H9 (cell line): ENCODE results near the gene AMER1. TPM values are rescaled to one million over a fixed set of nuclear protein-coding genes. Genes with fewer than 3 reads are reported as not detected.

Source experiments
- DNase-seq: peaks from one replicate; pipeline ENCODE4 v3.0.0-alpha.2; 2017
- H2AFZ ChIP-seq: one replicate; pipeline ENCODE4 v1.6.1; 2013; ENCODE audit warnings: mild to moderate bottlenecking, low read length, control low read depth, moderate library complexity
- H2AK5ac ChIP-seq: 2 replicates; pipeline ENCODE4 v1.6.1; 2013; ENCODE audit warnings: low read length, control low read depth, mixed read lengths; ENCODE audit not compliant: insufficient read length
- H2BK120ac ChIP-seq: one replicate; pipeline ENCODE4 v1.6.1; 2013; ENCODE audit warnings: low read depth, mild to moderate bottlenecking, low read length, control low read depth, inconsistent platforms; ENCODE audit not compliant: poor library complexity, severe bottlenecking
- H2BK12ac ChIP-seq: 2 replicates; pipeline ENCODE4 v1.6.1; 2013; ENCODE audit warnings: low read length, control low read depth, mixed read lengths, low read depth; ENCODE audit not compliant: insufficient read length
- H2BK15ac ChIP-seq: 2 replicates; pipeline ENCODE4 v1.6.1; 2013; ENCODE audit warnings: low read depth, low read length, control low read depth
- H2BK20ac ChIP-seq: one replicate; pipeline ENCODE4 v1.6.1; 2013; ENCODE audit warnings: low read depth, mild to moderate bottlenecking, low read length, control low read depth, inconsistent platforms; ENCODE audit not compliant: poor library complexity, severe bottlenecking
- H2BK5ac ChIP-seq: 2 replicates; pipeline ENCODE4 v1.6.1; 2013; ENCODE audit warnings: low read length, control low read depth, mixed read lengths; ENCODE audit not compliant: insufficient read length
- H3K14ac ChIP-seq: 2 replicates; pipeline ENCODE4 v1.6.1; 2013; ENCODE audit warnings: low read length, control low read depth; ENCODE audit not compliant: insufficient read depth
- H3K18ac ChIP-seq: 2 replicates; pipeline ENCODE4 v1.6.1; 2013; ENCODE audit warnings: low read depth, mild to moderate bottlenecking, mixed read lengths, low read length, control low read depth; ENCODE audit not compliant: insufficient read length
- H3K23ac ChIP-seq: 2 replicates; pipeline ENCODE4 v1.6.1; 2013; ENCODE audit warnings: low read length, control low read depth, mixed read lengths, low read depth; ENCODE audit not compliant: insufficient read length
- H3K23me2 ChIP-seq: 2 replicates; pipeline ENCODE4 v1.6.1; 2013; ENCODE audit warnings: low read depth, mild to moderate bottlenecking, mixed read lengths, low read length, control low read depth; ENCODE audit not compliant: insufficient read length, poor library complexity, severe bottlenecking
- H3K27ac ChIP-seq: 2 replicates; pipeline ENCODE4 v1.5.1; 2013; ENCODE audit warnings: low read length, control low read depth, mixed read lengths, low read depth; ENCODE audit not compliant: insufficient read length
- H3K27me3 ChIP-seq: 2 replicates; pipeline ENCODE4 v1.6.1; 2013; ENCODE audit warnings: low read length, control low read depth, inconsistent platforms; ENCODE audit not compliant: insufficient read depth
- H3K4ac ChIP-seq: 2 replicates; pipeline ENCODE4 v1.6.1; 2013; ENCODE audit warnings: low read depth, mild to moderate bottlenecking, control low read depth, inconsistent platforms, low read length, moderate library complexity
- H3K4me1 ChIP-seq: 2 replicates; pipeline ENCODE4 v1.6.1; 2013; ENCODE audit warnings: low read length, control low read depth, inconsistent platforms; ENCODE audit not compliant: insufficient read depth
- H3K4me2 ChIP-seq: 2 replicates; pipeline ENCODE4 v1.6.1; 2013; ENCODE audit warnings: low read length, control low read depth, mixed read lengths; ENCODE audit not compliant: insufficient read length, insufficient read depth
- H3K56ac ChIP-seq: 2 replicates; pipeline ENCODE4 v1.6.1; 2013; ENCODE audit warnings: low read depth, mild to moderate bottlenecking, mixed read lengths, low read length, control low read depth; ENCODE audit not compliant: insufficient read length
- H3K79me1 ChIP-seq: 2 replicates; pipeline ENCODE4 v1.6.1; 2013; ENCODE audit warnings: low read depth, mild to moderate bottlenecking, moderate library complexity, low read length, control low read depth, inconsistent platforms; ENCODE audit not compliant: insufficient read depth, poor library complexity, severe bottlenecking
- H3K79me2 ChIP-seq: 2 replicates; pipeline ENCODE4 v1.6.1; 2013; ENCODE audit warnings: low read length, control low read depth, inconsistent platforms; ENCODE audit not compliant: insufficient read depth
- H3K9ac ChIP-seq: 2 replicates; pipeline ENCODE4 v1.6.1; 2013; ENCODE audit warnings: low read length, control low read depth, mixed read lengths; ENCODE audit not compliant: insufficient read length; ENCODE audit errors: extremely low read depth
- H3K9me3 ChIP-seq: one replicate; pipeline ENCODE4 v1.6.1; 2013; ENCODE audit warnings: low read depth, low read length, inconsistent platforms; ENCODE audit not compliant: control insufficient read depth
- H3T11ph ChIP-seq: one replicate; pipeline ENCODE4 v1.6.1; 2013; ENCODE audit warnings: mild to moderate bottlenecking, low read length, control low read depth, inconsistent platforms
- H4K20me1 ChIP-seq: one replicate; pipeline ENCODE4 v1.6.1; 2013; ENCODE audit not compliant: control insufficient read depth, insufficient read length, insufficient read depth
- H4K5ac ChIP-seq: 2 replicates; pipeline ENCODE4 v1.6.1; 2013; ENCODE audit warnings: low read depth, mild to moderate bottlenecking, mixed read lengths, low read length, control low read depth; ENCODE audit not compliant: insufficient read length
- H4K8ac ChIP-seq: replicated peaks from 2 replicates; pipeline ENCODE4 v1.6.1; 2013; ENCODE audit warnings: low read length, control low read depth, mixed read lengths, low read depth; ENCODE audit not compliant: insufficient read length
- H4K91ac ChIP-seq: 2 replicates; pipeline ENCODE4 v1.6.1; 2013; ENCODE audit warnings: low read depth, mild to moderate bottlenecking, moderate library complexity, mixed read lengths, low read length, control low read depth; ENCODE audit not compliant: insufficient read length
- H3K27ac Mint-ChIP-seq, 3 experiments: 2 replicates in 2 of 3; 3 replicates in 1 of 3; pipeline ENCODE4 v1.8.0; 2020 to 2021; ENCODE audit warnings: mixed read lengths in 3 of 3, mild to moderate bottlenecking in 1 of 3, moderate library complexity in 1 of 3
- H3K27me3 Mint-ChIP-seq: 2 replicates; pipeline ENCODE4 v1.8.0; 2021; ENCODE audit warnings: low read depth, mild to moderate bottlenecking, moderate library complexity, mixed read lengths
- H3K36me3 Mint-ChIP-seq, 3 experiments: 2 replicates in 2 of 3; 3 replicates in 1 of 3; pipeline ENCODE4 v1.8.0; 2020 to 2021; ENCODE audit warnings: low read depth in 3 of 3, mixed read lengths in 3 of 3; ENCODE audit not compliant: insufficient read depth in 1 of 3
- H3K4me1 Mint-ChIP-seq, 2 experiments: 2 replicates each; pipeline ENCODE4 v1.8.0; 2020; ENCODE audit warnings: mixed read lengths in 2 of 2
- H3K4me3 Mint-ChIP-seq, 2 experiments: 2 replicates in 1 of 2; 3 replicates in 1 of 2; pipeline ENCODE4 v1.8.0; 2020 to 2021; ENCODE audit warnings: mild to moderate bottlenecking in 2 of 2, mixed read lengths in 2 of 2, moderate library complexity in 1 of 2
- H3K9me3 Mint-ChIP-seq, 2 experiments: 2 replicates in 1 of 2; 3 replicates in 1 of 2; pipeline ENCODE4 v1.8.0; 2020; ENCODE audit warnings: mild to moderate bottlenecking in 2 of 2, mixed read lengths in 2 of 2, moderate library complexity in 1 of 2
- WGBS: extraction: QIAGEN DNeasy Blood & Tissue Kit; methylation state at CpG from one replicate; pipeline ENCODE4 v1.1.7; 2013; ENCODE audit warnings: missing lambda C conversion rate, low lambda C conversion rate, mixed read lengths; ENCODE audit not compliant: insufficient read length; ENCODE audit errors: extremely low coverage; 5-methylcytosine and 5-hydroxymethylcytosine counted together
- total RNA-seq: library from RNA; stranded (reverse); gene quantifications from 2 replicates; pipeline ENCODE4 v1.2.1, GENCODE V29; 2021
- TF ChIP-seq, protein P1 (sequence below): fragments of 200-600 bp; sonication (generic); conservative IDR thresholded peaks from 3 replicates; pipeline ENCODE4 v1.8.0; 2021; ENCODE audit warnings: antibody characterized with exemption, mild to moderate bottlenecking

The AMER1 gene
- total RNA-seq, 1 experiment from 2014 or later, result 6.2 TPM

DNA sequence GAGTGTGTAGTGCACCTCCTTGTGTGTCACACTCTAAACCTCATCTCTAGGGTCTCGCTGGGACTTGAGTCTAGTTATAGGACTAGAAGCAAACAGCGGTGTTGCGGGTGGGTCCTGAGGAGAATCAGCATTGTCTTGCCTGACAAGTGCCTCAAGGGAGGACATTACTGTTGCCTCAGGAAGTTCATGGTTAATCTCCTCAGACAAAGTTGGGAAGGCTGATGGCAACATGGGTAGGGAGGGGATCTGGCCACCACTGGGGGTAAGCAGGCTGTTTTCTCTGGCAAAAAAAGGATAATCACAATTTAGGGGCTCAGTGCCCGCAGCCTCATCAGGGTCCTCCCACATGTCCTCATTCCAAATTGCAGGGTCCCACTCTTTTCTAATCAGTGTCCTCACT is 12.5 kb upstream of the AMER1 start:
- Histone ChIP-seq H4K20me1 (no peaks in the 10 kb centered on the region), H3K79me2 (no peaks in the 10 kb centered on the region), H3K4ac (no peak overlapping the region), H2AK5ac (no peak overlapping the region), H3K27ac (no peak overlapping the region), H3K9ac (no peak overlapping the region), H2BK5ac (no peak overlapping the region), H4K5ac (no peak overlapping the region), H3K27me3 (no peaks in the 10 kb centered on the region), H3K14ac (no peak overlapping the region), H3K9me3 (peaks cover 30% of the 10 kb centered on the region), H4K91ac (no peak overlapping the region), H3K23me2 (no peaks in the 10 kb centered on the region), H3K4me1 (no peaks in the 10 kb centered on the region), H2BK15ac (no peak overlapping the region), H3K56ac (no peak overlapping the region), H4K8ac (no peak overlapping the region), H3K4me2 (no peak overlapping the region), H3K79me1 (no peaks in the 10 kb centered on the region), H2BK20ac (no peak overlapping the region), H2BK12ac (no peak overlapping the region), H2AFZ (no peak overlapping the region), H3T11ph (no peak overlapping the region), H3K23ac (no peak overlapping the region), H3K18ac (no peak overlapping the region), H2BK120ac (no peak overlapping the region)
- no CpG with 5 or more reads among the region's 4 CpGs for WGBS
- no peak for DNase-seq
- H3K27me3 Mint-ChIP-seq, result peaks cover 2% of the 10 kb centered on the region; the same call in 1 of the 2 replicates
- H3K9me3 Mint-ChIP-seq, result peaks cover 72 to 76% of the 10 kb centered on the region in 2 experiments
- TF ChIP-seq, protein P1, sequence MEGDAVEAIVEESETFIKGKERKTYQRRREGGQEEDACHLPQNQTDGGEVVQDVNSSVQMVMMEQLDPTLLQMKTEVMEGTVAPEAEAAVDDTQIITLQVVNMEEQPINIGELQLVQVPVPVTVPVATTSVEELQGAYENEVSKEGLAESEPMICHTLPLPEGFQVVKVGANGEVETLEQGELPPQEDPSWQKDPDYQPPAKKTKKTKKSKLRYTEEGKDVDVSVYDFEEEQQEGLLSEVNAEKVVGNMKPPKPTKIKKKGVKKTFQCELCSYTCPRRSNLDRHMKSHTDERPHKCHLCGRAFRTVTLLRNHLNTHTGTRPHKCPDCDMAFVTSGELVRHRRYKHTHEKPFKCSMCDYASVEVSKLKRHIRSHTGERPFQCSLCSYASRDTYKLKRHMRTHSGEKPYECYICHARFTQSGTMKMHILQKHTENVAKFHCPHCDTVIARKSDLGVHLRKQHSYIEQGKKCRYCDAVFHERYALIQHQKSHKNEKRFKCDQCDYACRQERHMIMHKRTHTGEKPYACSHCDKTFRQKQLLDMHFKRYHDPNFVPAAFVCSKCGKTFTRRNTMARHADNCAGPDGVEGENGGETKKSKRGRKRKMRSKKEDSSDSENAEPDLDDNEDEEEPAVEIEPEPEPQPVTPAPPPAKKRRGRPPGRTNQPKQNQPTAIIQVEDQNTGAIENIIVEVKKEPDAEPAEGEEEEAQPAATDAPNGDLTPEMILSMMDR, result no peak
- H3K36me3 Mint-ChIP-seq, result peaks cover 0 to 8% (median 0%) of the 10 kb centered on the region in 3 experiments; a peak in 2 of 7 replicates
- H3K27ac Mint-ChIP-seq, result no peak overlapping the region
- peaks cover 0 to 3% of the 10 kb centered on the region in 2 experiments; a peak in 1 of 4 replicates for H3K4me1 Mint-ChIP-seq
- H3K4me3 Mint-ChIP-seq, result no peak overlapping the region
